ENCODE results near the gene DEUP1.
A peak's percentile ranks its signal among the peaks of the same experiment; 100 is the strongest.

The DEUP1 gene

DNA sequence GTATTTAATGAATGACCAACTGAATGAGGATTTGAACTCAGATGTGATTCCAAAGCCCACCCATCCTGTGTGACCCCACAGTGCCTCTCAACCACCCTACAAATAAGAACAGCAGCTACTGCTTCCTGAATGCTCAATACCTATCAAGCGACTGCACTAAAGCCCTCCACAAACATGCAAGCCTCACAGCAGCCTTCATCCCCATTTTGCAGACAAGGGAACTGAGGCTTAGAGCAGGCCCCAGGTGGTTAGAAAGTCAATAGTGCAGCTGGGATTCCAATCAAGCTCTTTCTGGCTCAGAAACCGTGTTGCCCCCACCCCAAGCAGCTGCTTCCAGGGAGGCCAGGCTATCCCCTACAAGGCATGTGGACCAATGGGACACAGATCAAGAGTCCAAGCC, 155.4 kb downstream of the DEUP1 start:
- peak overlapping the region; percentile 97; the same call in 1 of the 2 replicates for H3K27ac ChIP-seq
- TF ChIP-seq CTCF (conservative IDR thresholded peaks at IDR 0.05): no peak

GRCh38 chr11:93487032-93487483, 156.5 kb downstream of the DEUP1 start:
- peak overlapping the region; percentile 97; the same call in 1 of the 2 replicates for H3K27ac ChIP-seq
- TF ChIP-seq CTCF (conservative IDR thresholded peaks at IDR 0.05): no peak
